K562 (cell line): Measurements from ENCODE around the gene IKZF3. TPM values are rescaled to one million over a fixed set of nuclear protein-coding genes. Genes with fewer than 3 reads are reported as not detected.

ENCODE experiments used
- ATAC-seq: fragments of 200-7000 bp; cut with Tn5 transposase; 3 replicates; pipeline ENCODE4 v1.9.1; 2020; ENCODE audit warnings: moderate library complexity
- BruUV-seq: library from RNA; stranded (reverse); fragments of 400-500 nt; replicated peaks from 2 replicates; lab custom pipeline; 2021; lab: Mats Ljungman, UMichigan
- CTCF ChIA-PET: fragments of 300-600 bp; formaldehyde crosslinking; extraction: SDS; loops from one replicate; lab custom pipeline; 2021; ENCODE audit warnings: low intra/inter-chr PET ratio; lab: Yijun Ruan, JAX
- POLR2A ChIA-PET: fragments of 300-600, 350-650 bp; sonication (Branson Sonifier 250); formaldehyde crosslinking; extraction: SDS; loops from one replicate; lab custom pipeline; 2021; ENCODE audit warnings: antibody characterized with exemption, inconsistent platforms; lab: Yijun Ruan, JAX
- DNase-seq, 4 experiments: peaks; one replicate each; pipeline versions ENCODE4 v3.0.0 to v3.0.0-alpha.2; 2011 to 2018; ENCODE audit warnings: low spot score in 3 of 4, mixed read lengths in 3 of 4; ENCODE audit errors: extremely low read depth in 1 of 4
- FAIRE-seq: peaks from 2 replicates; lab custom pipeline; 2011; peaks lifted over from hg19 to GRCh38; lab: Jason Lieb, UNC
- H2AFZ ChIP-seq: 2 replicates; pipeline ENCODE4 v1.6.0; 2011; ENCODE audit warnings: low read depth, low read length, control low read depth, inconsistent platforms
- H3K27ac ChIP-seq: fragments of 200-600 bp; 3 replicates; pipeline ENCODE4 v1.8.0; 2011; ENCODE audit warnings: low read depth, mild to moderate bottlenecking, control low read depth, inconsistent platforms, low read length, moderate library complexity, mixed read lengths; ENCODE audit errors: extremely low read depth
- H3K27me3 ChIP-seq, 2 experiments: fragments of 300-600 bp in 1 of 2; 2 replicates in 1 of 2; 3 replicates in 1 of 2; pipeline versions ENCODE4 v1.6.0 to v1.8.0; 2011; ENCODE audit warnings: inconsistent platforms in 2 of 2, low read length in 2 of 2, mild to moderate bottlenecking in 1 of 2, mixed read lengths in 1 of 2, moderate library complexity in 1 of 2; ENCODE audit not compliant: control insufficient read depth in 2 of 2, insufficient read depth in 2 of 2
- H3K36me3 ChIP-seq: fragments of 300-600 bp; 3 replicates; pipeline ENCODE4 v1.8.0; 2011; ENCODE audit warnings: mild to moderate bottlenecking, low read length, inconsistent platforms; ENCODE audit not compliant: control insufficient read depth, insufficient read depth
- H3K4me1 ChIP-seq, 2 experiments: fragments of 200-600 bp in 1 of 2; replicated peaks in 1 of 2; 2 replicates in 1 of 2; 3 replicates in 1 of 2; pipeline versions ENCODE4 v1.5.1 to v1.8.0; 2011; ENCODE audit warnings: inconsistent platforms in 2 of 2, low read length in 2 of 2, mild to moderate bottlenecking in 1 of 2, mixed read lengths in 1 of 2, moderate library complexity in 1 of 2; ENCODE audit not compliant: control insufficient read depth in 2 of 2, insufficient read depth in 2 of 2
- H3K4me2 ChIP-seq: 2 replicates; pipeline ENCODE4 v1.6.1; 2011; ENCODE audit warnings: low read length, control low read depth, inconsistent platforms, mixed read lengths; ENCODE audit not compliant: insufficient read depth
- H3K4me3 ChIP-seq: fragments of 200-600 bp; sonication (generic), shearing (Covaris generic); 2 replicates; pipeline ENCODE4 v1.5.1; 2016; ENCODE audit warnings: control low read depth, inconsistent platforms
- H3K79me2 ChIP-seq: fragments of 200-600 bp; 3 replicates; pipeline ENCODE4 v1.8.0; 2011; ENCODE audit warnings: low read length, inconsistent platforms; ENCODE audit not compliant: control insufficient read depth, insufficient read depth
- H3K9ac ChIP-seq, 2 experiments: 2 replicates each; pipeline versions ENCODE4 v1.6.0 to v1.6.1; 2011; ENCODE audit warnings: low read depth in 2 of 2, low read length in 2 of 2, control low read depth in 1 of 2, inconsistent platforms in 1 of 2, mild to moderate bottlenecking in 1 of 2, mixed read lengths in 1 of 2; ENCODE audit not compliant: insufficient read depth in 1 of 2
- H3K9me1 ChIP-seq: one replicate; pipeline ENCODE4 v1.6.0; 2011; ENCODE audit warnings: inconsistent platforms, mild to moderate bottlenecking, low read length, moderate library complexity; ENCODE audit not compliant: control insufficient read depth, insufficient read depth
- H3K9me3 ChIP-seq: replicated peaks from 2 replicates; pipeline ENCODE4 v1.5.1; 2011; ENCODE audit warnings: low read depth, low read length, inconsistent platforms; ENCODE audit not compliant: control insufficient read depth, insufficient read depth
- H4K20me1 ChIP-seq: replicated peaks from 2 replicates; pipeline ENCODE4 v1.6.1; 2011; ENCODE audit warnings: low read length, inconsistent platforms, mixed read lengths; ENCODE audit not compliant: control insufficient read depth, insufficient read depth
- ATF1 ChIP-seq, 2 experiments: fragments of 450-650 bp in 1 of 2; IDR thresholded peaks; 2 replicates each; pipeline ENCODE4 v1.6.1; 2016; ENCODE audit warnings: missing compliant biosample characterization in 1 of 2, missing genetic modification characterization in 1 of 2
- ETS1 ChIP-seq: conservative IDR thresholded peaks from 2 replicates; pipeline ENCODE4 v1.6.1; 2011; ENCODE audit warnings: low read depth, mild to moderate bottlenecking, low read length; ENCODE audit not compliant: control insufficient read depth
- FIP1L1 ChIP-seq: fragments of 200-400 bp; formaldehyde crosslinking; IDR thresholded peaks from 2 replicates; pipeline ENCODE4 v1.6.1; 2018; ENCODE audit warnings: mild to moderate bottlenecking, low read depth, low read length; ENCODE audit not compliant: poor library complexity, severe bottlenecking
- GTF2B ChIP-seq: IDR thresholded peaks from 2 replicates; pipeline ENCODE4 v1.6.1; 2011; ENCODE audit not compliant: insufficient read length; ENCODE audit errors: extremely low read depth
- GTF2F1 ChIP-seq: IDR thresholded peaks from 2 replicates; pipeline ENCODE4 v1.6.1; 2011; ENCODE audit warnings: low read depth, low read length, improper control_type of control experiment
- HMG20A ChIP-seq: fragments of 450-650 bp; formaldehyde crosslinking; conservative IDR thresholded peaks from 2 replicates; pipeline ENCODE4 v1.4.0; 2020; ENCODE audit warnings: mild to moderate bottlenecking, mixed read lengths
- HNRNPL ChIP-seq: fragments of 200-400 bp; formaldehyde crosslinking; IDR thresholded peaks from 2 replicates; pipeline ENCODE4 v1.6.1; 2017; ENCODE audit warnings: low read depth, mild to moderate bottlenecking, low read length
- JUNB ChIP-seq: fragments of 450-650 bp; formaldehyde crosslinking; conservative IDR thresholded peaks from 2 replicates; pipeline ENCODE4 v1.4.0; 2020; ENCODE audit warnings: mild to moderate bottlenecking
- MCM5 ChIP-seq: fragments of 450-650 bp; IDR thresholded peaks from 2 replicates; pipeline ENCODE4 v1.6.1; 2016; ENCODE audit warnings: low read depth
- NCOA1 ChIP-seq: fragments of 450-650 bp; IDR thresholded peaks from 2 replicates; pipeline ENCODE4 v1.6.1; 2016; ENCODE audit warnings: low read depth
- PTTG1 ChIP-seq: fragments of 450-650 bp; IDR thresholded peaks from 2 replicates; pipeline ENCODE4 v1.6.1; 2016; ENCODE audit warnings: low read depth, mild to moderate bottlenecking, missing genetic modification characterization, missing compliant biosample characterization
- SMARCA4 ChIP-seq: fragments of 450-650 bp; IDR thresholded peaks from 2 replicates; pipeline ENCODE4 v1.6.1; 2016
- TFAM ChIP-seq: fragments of 250-450 bp; sonication (Bioruptor Pico); conservative IDR thresholded peaks from 2 replicates; pipeline ENCODE4 v1.5.0; 2021; ENCODE audit warnings: mild to moderate bottlenecking, moderate library complexity
- TRIM28 ChIP-seq: fragments of 450-650 bp; IDR thresholded peaks from 2 replicates; pipeline ENCODE4 v1.6.1; 2017
- ZNF311 ChIP-seq: fragments of 250-450 bp; sonication (Bioruptor Pico); IDR thresholded peaks from 2 replicates; pipeline ENCODE4 v1.4.0; 2020; ENCODE audit warnings: mild to moderate bottlenecking, moderate library complexity
- WGBS: fragments of 100-300 bp; shearing (Covaris generic); methylation state at CpG from one replicate; pipeline ENCODE4 v1.1.6; 2016; ENCODE audit warnings: low coverage, mixed read lengths; ENCODE audit not compliant: insufficient coverage; ENCODE audit errors: missing lambda C conversion rate; 5-methylcytosine and 5-hydroxymethylcytosine counted together
- in situ Hi-C: fragments of 300-500 bp; cut with MboI; formaldehyde crosslinking; loops from 4 replicates; pipeline ENCODE4 v1.15.0; 2018; ENCODE audit warnings: inconsistent platforms, mixed read lengths
- intact Hi-C: fragments of 100-400 bp; cut with micrococcal nuclease; formaldehyde crosslinking; loops from 2 replicates; pipeline ENCODE4 v1.14.2; 2022
- polyA plus RNA-seq, 8 experiments: library from polyadenylated mRNA; depleted of rRNA in 4 of 8; stranded (reverse) in 5 of 8; unstranded in 3 of 8; fragments of >200 nt; fragmentation: Nextera tagmentation in 2 of 8; fragmentation: Illumina TruSeq in 1 of 8; extraction: Ambion mirVana in 2 of 8; extraction: Trizol in 1 of 8; gene quantifications; 2 replicates each; pipeline versions ENCODE4 v1.2.1 to v1.2.3, GENCODE V29; 2011 to 2014; ENCODE audit warnings: inconsistent platforms in 1 of 8, missing spikeins in 1 of 8
- total RNA-seq, 7 experiments: library from RNA; depleted of rRNA in 6 of 7; stranded (reverse); fragments of >200 nt in 6 of 7; fragmentation: Illumina TruSeq in 2 of 7; extraction: Trizol in 2 of 7; gene quantifications; 2 replicates each; pipeline versions ENCODE4 v1.2.1 to v1.2.3, GENCODE V29; 2011 to 2021; ENCODE audit warnings: low replicate concordance in 1 of 7

Gene IKZF3
- total and polyA plus RNA-seq, 9 of the 15 experiments (the other 6 are each of a cell fraction or from before 2014, with no cell fraction given): 0.06 to 1.6 (median 0.62) TPM

- no peak for TF ChIP-seq ETS1
Observed at GRCh38 chr17:39898088-39898487, 34.0 kb upstream of the IKZF3 start (continued).

- no peak overlapping the region for H3K4me3 ChIP-seq
- no peaks in the 10 kb centered on the region for H3K9me1 ChIP-seq
- H3K4me2 ChIP-seq: no peak overlapping the region
- H3K9ac ChIP-seq: no peak overlapping the region
- POLR2A ChIA-PET: interaction anchor here (1.0 to 1.5 kb wide), 3 partner anchors 33 to 165 kb away, joined by 3 read pairs; no protein-coding TSS in a partner anchor
- FAIRE-seq (no peak), DNase-seq (no peak), ATAC-seq (no peak)
- H3K36me3 ChIP-seq: no peaks in the 10 kb centered on the region
- BruUV-seq: no TSS peak
- peaks cover 12 to 24% of the 10 kb centered on the region in 2 experiments; a peak in 4 of 5 replicates for H3K27me3 ChIP-seq
- H3K27ac ChIP-seq: no peak overlapping the region
- CTCF ChIA-PET: no interaction called here
- H3K4me1 ChIP-seq: no peaks in the 10 kb centered on the region
- in situ Hi-C loops (no loop called here), intact Hi-C loops (no loop called here)
- 8% methylated on average over 3 of the region's 3 CpGs for WGBS
- no peak for TF ChIP-seq HMG20A
- no peak for TF ChIP-seq MCM5
- TF ChIP-seq FIP1L1: no peak
- no peak for TF ChIP-seq SMARCA4
- TF ChIP-seq HNRNPL: no peak
- TF ChIP-seq GTF2B: no peak
- TF ChIP-seq PTTG1 (tag): no peak
- no peak for TF ChIP-seq TRIM28
- TF ChIP-seq ATF1 (CRISPR knock-in tag; IDR thresholded peaks at IDR 0.05): no peak
- no peak for TF ChIP-seq ATF1 (tag; IDR thresholded peaks at IDR 0.05)
- TF ChIP-seq TFAM (CRISPR knock-in tag): no peak
- TF ChIP-seq NCOA1: no peak
- no peak for TF ChIP-seq ZNF311 (CRISPR knock-in tag)
- no peak for TF ChIP-seq GTF2F1
- TF ChIP-seq JUNB (CRISPR knock-in tag): no peak
- no peak overlapping the region for H2AFZ ChIP-seq
- H4K20me1 ChIP-seq: no peaks in the 10 kb centered on the region
- H3K79me2 ChIP-seq: no peaks in the 10 kb centered on the region
- no peaks in the 10 kb centered on the region for H3K9me3 ChIP-seq
Observed at GRCh38 chr17:39894681-39895376, 30.7 kb upstream of the IKZF3 start.
